Articular chondrocyte of knee joint (primary cell): ENCODE results near the gene SLC25A22. TPM values are rescaled to one million over a fixed set of nuclear protein-coding genes. Genes with fewer than 3 reads are reported as not detected.

Experiments used
- small RNA-seq: library from RNA; depleted of rRNA; stranded (forward); fragments of <200 nt; gene quantifications from one replicate; pipeline ENCODE3, GENCODE V24; 2012
- total RNA-seq: library from RNA; depleted of rRNA; stranded (reverse); fragments of >200 nt; gene quantifications from 2 replicates; pipeline ENCODE4 v1.2.3, GENCODE V29; 2012

Gene SLC25A22
- 8.8 and 11.1 TPM in 2 replicates for total RNA-seq

GRCh38 chr11:798093-798713 is at the start of gene SLC25A22:
SLC25A22 (minus strand) TSS chr11:798281; CDS start chr11:795006, 3,275 bp downstream.

GRCh38 chr11:842370-843002 is 44.4 kb upstream of the SLC25A22 start, which contains the start of the genes POLR2L and TSPAN4:
POLR2L (minus strand) TSS chr11:842529; CDS start chr11:842508, 21 bp downstream.
TSPAN4 (plus strand) TSS chr11:842852; CDS start chr11:850305, 7,453 bp downstream.

GRCh38 chr11:832529-833113 is 34.5 kb upstream of the SLC25A22 start, which contains the start of gene CD151:
CD151 (plus strand) TSS chr11:832952; CDS start chr11:836070, 3,118 bp downstream.

GRCh38 chr11:827897-828192 is 29.8 kb upstream of the SLC25A22 start, which contains the start of gene CRACR2B:
CRACR2B (plus strand) TSS chr11:827919; CDS start chr11:828608, 689 bp downstream.

GRCh38 chr11:818396-819128 is 20.5 kb upstream of the SLC25A22 start, which contains the start of gene PNPLA2:
PNPLA2 (plus strand) TSS chr11:818914; CDS start chr11:819719, 805 bp downstream.

GRCh38 chr11:809287-810039 is 11.4 kb upstream of the SLC25A22 start, which contains the start of gene RPLP2:
RPLP2 (plus strand) TSS chr11:809967; CDS start chr11:810235, 268 bp downstream.

GRCh38 chr11:789943-790342 is 8.1 kb downstream of the SLC25A22 start, which contains the start of gene CEND1:
CEND1 (minus strand) TSS chr11:790090; CDS start chr11:788576, 1,514 bp downstream.

GRCh38 chr11:777288-778255 is 20.5 kb downstream of the SLC25A22 start, which contains the start of gene GATD1:
GATD1 (minus strand) TSS chr11:777487; CDS start chr11:777462, 25 bp downstream.

GRCh38 chr11:747158-748006 is 50.7 kb downstream of the SLC25A22 start, which contains the start of gene TALDO1:
TALDO1 (plus strand) TSS chr11:747464; CDS start chr11:747482, 18 bp downstream.

Small RNA genes within 50 kb of the gene (small RNA-seq; reads per million reads assigned to genes)
- not detected for gene SNORA52

Other genes with a start within 250 kb of the SLC25A22 start
- 0.26 and 0.32 TPM in 2 replicates for gene LMNTD2, start 237.5 kb downstream of the SLC25A22 start, total RNA-seq
- 2.2 and 7.2 TPM in 2 replicates for gene RASSF7, start 237.3 kb downstream of the SLC25A22 start, total RNA-seq
- 20.2 and 20.4 TPM in 2 replicates for gene PHRF1, start 221.8 kb downstream of the SLC25A22 start, total RNA-seq
- 9.0 and 9.1 TPM in 2 replicates for gene IRF7, start 182.3 kb downstream of the SLC25A22 start, total RNA-seq
- not detected in 2 replicates for gene CDHR5, start 173.3 kb downstream of the SLC25A22 start, total RNA-seq
- gene SCT, start 171.1 kb downstream of the SLC25A22 start, total RNA-seq, result not detected in 2 replicates
- gene DRD4, start 161.0 kb downstream of the SLC25A22 start, total RNA-seq, result not detected in 2 replicates
- 24.9 and 29.7 TPM in 2 replicates for gene DEAF1, start 103.1 kb downstream of the SLC25A22 start, total RNA-seq
- 11.1 and 15.0 TPM in 2 replicates for gene TMEM80, start 102.5 kb downstream of the SLC25A22 start, total RNA-seq
- 26.9 and 28.9 TPM in 2 replicates for gene EPS8L2, start 92.0 kb downstream of the SLC25A22 start, total RNA-seq
- gene TALDO1, start 50.8 kb downstream of the SLC25A22 start, total RNA-seq, result 223 and 244 TPM in 2 replicates
- 21.0 and 26.9 TPM in 2 replicates for gene GATD1, start 20.8 kb downstream of the SLC25A22 start, total RNA-seq
- 0.26 and 0.32 TPM in 2 replicates for gene CEND1, start 8.2 kb downstream of the SLC25A22 start, total RNA-seq
- gene PIDD1, start 7.0 kb upstream of the SLC25A22 start, total RNA-seq, result 4.0 and 4.4 TPM in 2 replicates
- 175 and 207 TPM in 2 replicates for gene RPLP2, start 11.7 kb upstream of the SLC25A22 start, total RNA-seq
- gene PNPLA2, start 20.6 kb upstream of the SLC25A22 start, total RNA-seq, result 30.6 and 44.2 TPM in 2 replicates
- 1.6 and 2.6 TPM in 2 replicates for gene CRACR2B, start 29.6 kb upstream of the SLC25A22 start, total RNA-seq
- gene CD151, start 34.7 kb upstream of the SLC25A22 start, total RNA-seq, result 463 and 552 TPM in 2 replicates
- gene POLR2L, start 44.2 kb upstream of the SLC25A22 start, total RNA-seq, result 76.4 and 102 TPM in 2 replicates
- 192 and 199 TPM in 2 replicates for gene TSPAN4, start 44.6 kb upstream of the SLC25A22 start, total RNA-seq
- 38.0 and 48.3 TPM in 2 replicates for gene CHID1, start 112.5 kb upstream of the SLC25A22 start, total RNA-seq
- 36.5 and 39.1 TPM in 2 replicates for gene AP2A2, start 127.6 kb upstream of the SLC25A22 start, total RNA-seq
- gene MUC6, start 238.4 kb upstream of the SLC25A22 start, total RNA-seq, result not detected in 2 replicates